HG02840 (cell line): ENCODE data around the gene TRIM41.
"Not testable (repeated sequence)": the region's sequence is repeated elsewhere in the genome, so short reads cannot be mapped to it uniquely, and the experiment has no call there.

Experiments used
- ATAC-seq: cut with Tn5 transposase; IDR thresholded peaks from one replicate; pipeline ENCODE4 v1.9.1; 2021; ENCODE audit warnings: mild to moderate bottlenecking, moderate library complexity, moderate number of reproducible peaks; ENCODE audit not compliant: unreplicated experiment, low FRiP score

TRIM41 gene

GRCh38 chr5:181209006-181209405, 14.1 kb upstream of the TRIM41 start:
- ATAC-seq: not testable (repeated sequence)

GRCh38 chr5:181210148-181210547, 12.9 kb upstream of the TRIM41 start:
- ATAC-seq: not testable (repeated sequence)

- ATAC-seq: not testable (repeated sequence)
Measured at GRCh38 chr5:181210698-181211097, 12.4 kb upstream of the TRIM41 start.

GRCh38 chr5:181211208-181211607, 11.9 kb upstream of the TRIM41 start:
- no peak for ATAC-seq

- ATAC-seq: no peak
Measured at GRCh38 chr5:181212080-181212479, 11.0 kb upstream of the TRIM41 start.

GRCh38 chr5:181212934-181213333, 10.1 kb upstream of the TRIM41 start:
- no peak for ATAC-seq

- ATAC-seq: not testable (repeated sequence)
Measured at GRCh38 chr5:181214249-181214648, 8.8 kb upstream of the TRIM41 start.

GRCh38 chr5:181215997-181216989, 6.8 kb upstream of the TRIM41 start:
- ATAC-seq: no peak

GRCh38 chr5:181217111-181217802, 5.8 kb upstream of the TRIM41 start:
- ATAC-seq: no peak

GRCh38 chr5:181217803-181218062, 5.3 kb upstream of the TRIM41 start:
- no peak for ATAC-seq

GRCh38 chr5:181218795-181219124, 4.3 kb upstream of the TRIM41 start:
- ATAC-seq: no peak

- no peak for ATAC-seq
Measured at GRCh38 chr5:181219262-181220177, 3.6 kb upstream of the TRIM41 start.

- ATAC-seq: no peak
Measured at GRCh38 chr5:181220178-181220515, 2.9 kb upstream of the TRIM41 start.

GRCh38 chr5:181221105-181221791, 1.8 kb upstream of the TRIM41 start:
- ATAC-seq: no peak

GRCh38 chr5:181221792-181222629, 1.1 kb upstream of the TRIM41 start:
- peak; percentile 32 for ATAC-seq

GRCh38 chr5:181222630-181223057, 437 bp upstream of the TRIM41 start:
- peak; percentile 1 for ATAC-seq

GRCh38 chr5:181223729-181224389, 778 bp downstream of the TRIM41 start:
- ATAC-seq: peak; percentile 1

GRCh38 chr5:181224390-181225229, 1.5 kb downstream of the TRIM41 start:
- ATAC-seq: no peak
